ENCODE results near the gene ZNF575.

DNA sequence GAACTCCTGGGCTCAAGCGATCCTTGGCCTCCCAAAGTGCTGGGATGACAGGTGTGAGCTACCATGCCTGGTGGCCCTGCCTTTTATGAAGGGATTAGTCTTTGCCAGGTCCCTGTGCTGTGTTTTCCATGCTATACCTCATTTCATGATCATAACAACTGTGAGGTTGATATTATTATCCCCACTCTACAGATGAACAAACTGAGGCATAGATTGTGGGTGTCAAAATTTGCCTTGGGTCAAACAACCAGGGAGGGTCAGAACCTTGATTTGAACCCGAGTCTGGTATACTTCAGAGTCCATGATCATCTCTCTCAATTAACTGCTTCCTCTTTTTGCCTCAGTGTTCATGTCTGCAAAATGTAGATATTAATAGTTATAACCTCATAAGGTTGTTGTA, 49.5 kb downstream of the ZNF575 start:
- no peak for TF ChIP-seq GRHL2 (CRISPR knock-in tag; IDR thresholded peaks at IDR 0.05; ENCODE audit: insufficient replicate concordance, severe bottlenecking)
- no peak for TF ChIP-seq TP53 (CRISPR knock-in tag; IDR thresholded peaks at IDR 0.05)
- TF ChIP-seq, protein P1, sequence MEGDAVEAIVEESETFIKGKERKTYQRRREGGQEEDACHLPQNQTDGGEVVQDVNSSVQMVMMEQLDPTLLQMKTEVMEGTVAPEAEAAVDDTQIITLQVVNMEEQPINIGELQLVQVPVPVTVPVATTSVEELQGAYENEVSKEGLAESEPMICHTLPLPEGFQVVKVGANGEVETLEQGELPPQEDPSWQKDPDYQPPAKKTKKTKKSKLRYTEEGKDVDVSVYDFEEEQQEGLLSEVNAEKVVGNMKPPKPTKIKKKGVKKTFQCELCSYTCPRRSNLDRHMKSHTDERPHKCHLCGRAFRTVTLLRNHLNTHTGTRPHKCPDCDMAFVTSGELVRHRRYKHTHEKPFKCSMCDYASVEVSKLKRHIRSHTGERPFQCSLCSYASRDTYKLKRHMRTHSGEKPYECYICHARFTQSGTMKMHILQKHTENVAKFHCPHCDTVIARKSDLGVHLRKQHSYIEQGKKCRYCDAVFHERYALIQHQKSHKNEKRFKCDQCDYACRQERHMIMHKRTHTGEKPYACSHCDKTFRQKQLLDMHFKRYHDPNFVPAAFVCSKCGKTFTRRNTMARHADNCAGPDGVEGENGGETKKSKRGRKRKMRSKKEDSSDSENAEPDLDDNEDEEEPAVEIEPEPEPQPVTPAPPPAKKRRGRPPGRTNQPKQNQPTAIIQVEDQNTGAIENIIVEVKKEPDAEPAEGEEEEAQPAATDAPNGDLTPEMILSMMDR (IDR thresholded peaks at IDR 0.05): no peak
- no peak for TF ChIP-seq TCF7 (CRISPR knock-in tag; IDR thresholded peaks at IDR 0.05; ENCODE audit: low read depth)
- TF ChIP-seq, protein P2, sequence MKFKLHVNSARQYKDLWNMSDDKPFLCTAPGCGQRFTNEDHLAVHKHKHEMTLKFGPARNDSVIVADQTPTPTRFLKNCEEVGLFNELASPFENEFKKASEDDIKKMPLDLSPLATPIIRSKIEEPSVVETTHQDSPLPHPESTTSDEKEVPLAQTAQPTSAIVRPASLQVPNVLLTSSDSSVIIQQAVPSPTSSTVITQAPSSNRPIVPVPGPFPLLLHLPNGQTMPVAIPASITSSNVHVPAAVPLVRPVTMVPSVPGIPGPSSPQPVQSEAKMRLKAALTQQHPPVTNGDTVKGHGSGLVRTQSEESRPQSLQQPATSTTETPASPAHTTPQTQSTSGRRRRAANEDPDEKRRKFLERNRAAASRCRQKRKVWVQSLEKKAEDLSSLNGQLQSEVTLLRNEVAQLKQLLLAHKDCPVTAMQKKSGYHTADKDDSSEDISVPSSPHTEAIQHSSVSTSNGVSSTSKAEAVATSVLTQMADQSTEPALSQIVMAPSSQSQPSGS (CRISPR knock-in tag; IDR thresholded peaks at IDR 0.05; ENCODE audit: borderline replicate concordance, low read depth): no peak
- TF ChIP-seq, protein P3, sequence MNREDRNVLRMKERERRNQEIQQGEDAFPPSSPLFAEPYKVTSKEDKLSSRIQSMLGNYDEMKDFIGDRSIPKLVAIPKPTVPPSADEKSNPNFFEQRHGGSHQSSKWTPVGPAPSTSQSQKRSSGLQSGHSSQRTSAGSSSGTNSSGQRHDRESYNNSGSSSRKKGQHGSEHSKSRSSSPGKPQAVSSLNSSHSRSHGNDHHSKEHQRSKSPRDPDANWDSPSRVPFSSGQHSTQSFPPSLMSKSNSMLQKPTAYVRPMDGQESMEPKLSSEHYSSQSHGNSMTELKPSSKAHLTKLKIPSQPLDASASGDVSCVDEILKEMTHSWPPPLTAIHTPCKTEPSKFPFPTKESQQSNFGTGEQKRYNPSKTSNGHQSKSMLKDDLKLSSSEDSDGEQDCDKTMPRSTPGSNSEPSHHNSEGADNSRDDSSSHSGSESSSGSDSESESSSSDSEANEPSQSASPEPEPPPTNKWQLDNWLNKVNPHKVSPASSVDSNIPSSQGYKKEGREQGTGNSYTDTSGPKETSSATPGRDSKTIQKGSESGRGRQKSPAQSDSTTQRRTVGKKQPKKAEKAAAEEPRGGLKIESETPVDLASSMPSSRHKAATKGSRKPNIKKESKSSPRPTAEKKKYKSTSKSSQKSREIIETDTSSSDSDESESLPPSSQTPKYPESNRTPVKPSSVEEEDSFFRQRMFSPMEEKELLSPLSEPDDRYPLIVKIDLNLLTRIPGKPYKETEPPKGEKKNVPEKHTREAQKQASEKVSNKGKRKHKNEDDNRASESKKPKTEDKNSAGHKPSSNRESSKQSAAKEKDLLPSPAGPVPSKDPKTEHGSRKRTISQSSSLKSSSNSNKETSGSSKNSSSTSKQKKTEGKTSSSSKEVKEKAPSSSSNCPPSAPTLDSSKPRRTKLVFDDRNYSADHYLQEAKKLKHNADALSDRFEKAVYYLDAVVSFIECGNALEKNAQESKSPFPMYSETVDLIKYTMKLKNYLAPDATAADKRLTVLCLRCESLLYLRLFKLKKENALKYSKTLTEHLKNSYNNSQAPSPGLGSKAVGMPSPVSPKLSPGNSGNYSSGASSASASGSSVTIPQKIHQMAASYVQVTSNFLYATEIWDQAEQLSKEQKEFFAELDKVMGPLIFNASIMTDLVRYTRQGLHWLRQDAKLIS (CRISPR knock-in tag; IDR thresholded peaks at IDR 0.05; ENCODE audit: borderline replicate concordance): no peak

All from WTC11 (cell line).